ENCODE measurements around the gene VSTM1.
A peak's percentile ranks its signal among the peaks of the same experiment; 100 is the strongest.

The VSTM1 gene

DNA sequence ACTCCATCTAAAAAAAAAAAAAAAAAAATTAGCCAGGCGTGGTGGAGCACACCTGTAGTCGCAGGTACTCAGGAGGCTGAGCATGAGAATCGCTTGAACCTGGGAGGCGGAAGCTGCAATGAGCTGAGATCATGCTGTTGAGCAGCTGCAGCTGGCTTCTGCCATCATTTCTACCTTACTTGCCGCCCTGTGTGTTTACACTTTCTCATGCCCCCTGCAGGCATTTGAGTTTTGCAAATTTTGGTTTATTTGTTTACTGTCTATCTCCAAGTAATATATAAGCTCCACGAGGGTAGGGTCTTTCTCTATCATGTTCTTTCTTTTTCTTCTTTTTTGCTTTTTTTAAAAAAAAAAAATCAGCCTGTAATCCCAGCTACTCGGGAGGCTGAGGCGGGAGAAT lies 54.3 kb downstream of the VSTM1 start:
- no peak for DNase-seq

GRCh38 chr19:54002495-54003315 lies 61.0 kb downstream of the VSTM1 start:
- no peak for DNase-seq

GRCh38 chr19:54001496-54001895 lies 62.2 kb downstream of the VSTM1 start:
- no peak for DNase-seq

DNA sequence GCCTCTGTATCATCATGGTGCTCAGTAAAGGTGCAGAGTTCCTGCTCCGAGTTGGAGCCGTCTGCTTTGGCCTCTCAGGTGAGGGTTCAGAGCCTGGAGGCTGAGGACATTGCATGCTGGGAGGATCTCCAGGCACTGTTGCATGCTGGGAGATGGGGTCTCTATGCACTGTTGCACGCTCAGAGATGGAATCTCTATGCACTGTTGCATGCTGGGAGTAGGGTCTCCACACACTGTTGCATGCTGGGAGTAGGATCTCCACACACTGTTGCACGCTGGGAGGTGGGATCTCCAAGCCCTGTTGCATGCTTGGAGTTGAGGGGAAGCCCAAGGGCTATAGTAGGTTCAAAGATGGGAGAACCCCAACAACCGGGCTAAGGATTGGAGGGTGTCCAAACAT lies 64.0 kb downstream of the VSTM1 start:
- DNase-seq, result no peak

- DNase-seq, result no peak
These were observed 65.5 kb downstream of the VSTM1 start for GRCh38 chr19:53998223-53998622.

DNA sequence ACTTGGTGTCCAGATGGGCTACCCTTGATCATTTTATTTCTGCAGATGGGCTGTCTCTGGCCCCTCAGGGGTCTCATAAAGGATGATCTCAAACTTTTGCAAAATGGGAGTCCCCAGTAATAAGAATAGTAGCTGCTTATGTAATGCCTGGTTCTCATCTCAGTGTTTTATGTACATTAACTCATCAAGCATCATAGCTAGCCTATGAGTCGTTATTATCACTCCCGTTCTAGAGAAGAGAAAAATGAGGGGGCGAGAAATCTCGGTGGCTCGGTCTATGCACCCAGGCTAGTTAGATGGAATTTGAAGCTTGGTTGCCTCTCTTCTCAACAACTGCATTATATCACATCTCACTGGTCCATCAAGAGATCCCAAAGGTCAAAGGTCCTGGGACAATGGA lies 68.9 kb downstream of the VSTM1 start:
- DNase-seq, result no peak

GRCh38 chr19:53993448-53993847 lies 70.2 kb downstream of the VSTM1 start:
- DNase-seq, result no peak

- DNase-seq, result no peak
These were observed 70.9 kb downstream of the VSTM1 start for GRCh38 chr19:53992815-53993214.

GRCh38 chr19:53992211-53992610 lies 71.5 kb downstream of the VSTM1 start:
- no peak for DNase-seq

GRCh38 chr19:53991224-53992113 lies 72.2 kb downstream of the VSTM1 start, which contains the start of gene CACNG6:
CACNG6 (plus strand) TSS chr19:53991637; CDS start chr19:53992878, 1,241 bp downstream.
- DNase-seq, result peak in 1 of 2 experiments; percentile 7

All from NCI-H1930 (cell line).